AG09319 (cell line): ENCODE results near the gene GABBR2.

Source experiments
- DNase-seq: peaks from one replicate; pipeline ENCODE4 v3.0.0-alpha.2; 2010; ENCODE audit warnings: low read depth; ENCODE audit errors: extremely low read depth
- CTCF ChIP-seq: IDR thresholded peaks from 2 replicates; pipeline ENCODE4 v1.5.1; 2011; ENCODE audit warnings: low read depth, mild to moderate bottlenecking, inconsistent platforms, low read length, moderate library complexity

Gene GABBR2

DNA sequence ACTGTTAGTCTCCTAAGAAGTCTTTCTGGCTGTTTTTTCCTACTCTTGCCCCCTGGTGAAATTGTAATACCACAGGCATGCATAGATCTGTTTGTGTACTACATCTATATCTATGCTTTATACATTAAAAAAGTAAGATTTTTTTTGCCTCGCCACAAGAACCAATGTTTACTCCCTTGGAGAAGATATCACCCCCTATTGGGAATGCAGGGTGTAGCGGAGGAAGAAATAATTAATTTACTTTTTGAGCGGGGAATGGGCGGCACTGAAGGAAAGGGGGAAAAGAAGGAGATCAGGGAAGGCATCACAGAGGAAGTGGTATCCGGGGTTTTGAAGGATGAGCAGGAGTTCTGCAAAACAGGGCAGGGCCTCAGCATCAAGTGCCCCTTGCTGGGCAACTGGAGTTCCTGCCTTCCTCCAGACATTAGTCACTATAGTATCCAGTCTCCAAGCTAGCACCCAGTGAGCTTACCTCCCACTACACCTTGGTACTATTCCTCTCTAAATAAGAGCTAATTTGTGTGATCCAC, 134.9 kb downstream of the GABBR2 start:
- DNase-seq, result no peak
- no peak for TF ChIP-seq CTCF

DNA sequence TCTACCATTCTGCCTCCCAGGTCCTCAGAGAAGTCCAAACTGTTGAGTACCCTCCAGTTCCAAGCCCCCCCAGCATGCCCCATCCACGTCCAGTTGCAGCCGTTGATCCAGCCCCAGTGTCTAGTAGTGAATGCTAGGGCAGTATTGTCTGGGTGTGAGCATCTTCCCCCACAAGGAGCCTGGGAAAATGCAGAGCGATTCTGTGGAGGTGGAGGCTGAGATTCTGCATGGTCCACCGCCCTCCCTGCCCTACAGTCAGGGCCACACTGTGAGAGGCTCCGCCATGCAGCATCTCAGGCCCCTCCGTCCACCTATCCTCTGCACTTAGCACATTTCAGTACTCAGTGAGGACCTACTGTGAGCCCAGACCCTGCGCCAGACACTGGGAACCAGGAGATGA, 135.9 kb downstream of the GABBR2 start:
- DNase-seq, result no peak
- no peak for TF ChIP-seq CTCF

- TF ChIP-seq CTCF, result no peak
- DNase-seq, result no peak
Measured at GRCh38 chr9:98572054-98572627, 136.6 kb downstream of the GABBR2 start.

DNA sequence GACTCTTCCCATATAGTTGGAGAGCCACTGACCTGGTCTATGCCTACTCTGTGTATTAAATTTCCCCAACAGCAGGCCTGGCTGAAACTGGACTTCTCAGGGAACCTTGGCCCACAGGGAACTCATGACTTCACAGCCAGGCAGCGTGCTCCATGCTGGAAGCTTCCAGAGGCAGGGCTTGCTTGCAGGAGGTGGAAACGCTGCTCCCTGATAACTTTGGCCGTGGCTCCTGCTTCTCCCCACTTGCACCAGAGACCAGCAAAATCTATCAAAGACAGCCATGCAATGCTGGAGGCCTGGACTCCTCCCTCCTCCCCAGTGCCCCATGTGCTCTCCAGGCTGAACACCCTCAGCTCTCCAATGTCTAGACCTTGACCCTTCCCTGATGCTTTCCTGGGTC, 137.1 kb downstream of the GABBR2 start:
- no peak for DNase-seq
- TF ChIP-seq CTCF, result no peak

DNA sequence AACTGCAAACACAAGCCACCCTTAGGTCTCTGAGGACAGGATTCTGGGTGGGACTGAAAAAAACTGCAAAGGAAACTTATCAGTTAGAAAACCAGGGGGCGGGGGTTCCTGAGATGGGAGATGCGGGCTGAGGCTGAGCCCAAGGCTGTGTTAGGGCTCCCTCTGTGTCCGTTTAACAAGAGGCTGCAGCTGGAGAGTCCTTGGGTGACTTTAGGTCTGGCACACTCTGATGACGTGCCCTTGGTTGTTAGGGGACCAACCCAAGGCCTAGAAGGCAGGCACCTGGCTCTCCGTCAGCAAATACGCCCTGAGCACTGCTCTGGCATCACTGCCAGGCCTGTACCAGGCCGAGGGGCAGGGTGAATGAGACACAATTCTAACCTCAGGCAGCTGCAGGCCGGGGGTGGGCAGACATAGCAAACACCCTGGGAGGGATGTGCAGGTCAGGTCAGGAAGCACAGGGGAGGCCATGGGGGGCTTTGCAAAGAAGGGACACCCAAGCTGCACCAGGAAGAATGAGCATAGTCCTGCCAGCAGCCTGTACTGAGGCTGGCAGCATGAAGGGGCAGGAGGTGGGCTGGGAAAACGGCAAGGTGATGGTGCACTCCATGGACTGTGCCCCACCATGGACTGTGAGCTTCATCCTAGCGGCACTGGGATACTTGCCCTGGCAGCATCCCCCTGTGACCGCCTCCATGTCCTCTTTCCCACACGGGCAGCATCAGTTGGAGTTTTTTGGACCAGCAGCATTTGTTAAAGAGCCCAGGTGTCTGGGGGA, 137.9 kb downstream of the GABBR2 start:
- TF ChIP-seq CTCF, result no peak
- DNase-seq, result no peak

DNA sequence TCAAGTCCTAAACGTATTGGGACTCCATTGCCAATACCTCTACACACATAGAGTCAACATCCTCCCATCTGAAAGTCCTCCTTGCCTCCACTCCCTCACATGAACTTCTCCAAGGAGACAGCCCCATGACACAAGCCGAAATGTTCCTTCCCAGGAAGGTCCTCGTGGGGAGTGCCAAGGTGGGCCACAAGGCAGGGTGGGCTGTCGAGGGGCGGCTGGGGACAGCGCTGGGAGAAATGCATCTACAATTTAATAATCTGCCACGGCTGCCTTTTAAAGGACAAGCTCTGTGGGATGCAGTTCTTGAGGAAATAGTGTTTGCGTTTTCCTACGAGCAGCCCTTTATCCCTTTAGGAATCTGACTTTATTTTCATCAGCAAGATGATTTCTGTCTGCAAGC, 138.7 kb downstream of the GABBR2 start:
- TF ChIP-seq CTCF, result no peak
- DNase-seq, result no peak

DNA sequence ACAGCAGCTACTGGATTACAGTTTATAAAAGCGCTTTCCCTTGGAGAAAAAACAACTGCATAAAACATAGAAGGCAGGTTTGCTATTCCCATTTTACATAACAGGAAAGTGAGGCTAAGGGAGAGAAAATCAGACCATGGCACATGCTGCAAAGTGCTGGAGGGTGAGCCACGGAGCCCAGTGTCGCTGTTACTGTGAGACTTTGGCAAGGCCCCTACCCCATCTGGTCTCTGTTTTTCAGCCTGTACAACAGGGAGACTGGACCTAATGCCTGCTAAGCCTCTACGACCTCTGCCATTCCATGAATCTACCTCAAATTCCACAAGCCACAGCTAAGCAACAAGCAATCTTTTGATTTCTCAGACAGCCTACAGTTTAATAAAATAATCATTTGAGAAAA, 139.2 kb downstream of the GABBR2 start:
- no peak for TF ChIP-seq CTCF
- no peak for DNase-seq
